IMR-90 (cell line): ENCODE results near the gene UBA1. TPM values are rescaled to one million over a fixed set of nuclear protein-coding genes. Genes with fewer than 3 reads are reported as not detected.

Source experiments
- ATAC-seq: fragments of 200-7000 bp; cut with Tn5 transposase; 2 replicates; pipeline ENCODE4 v1.9.1; 2020; ENCODE audit warnings: low read depth, mild to moderate bottlenecking, moderate library complexity
- BruUV-seq: library from RNA; stranded (reverse); fragments of 400-500 nt; replicated peaks from 2 replicates; lab custom pipeline; 2021; lab: Mats Ljungman, UMichigan
- CTCF ChIA-PET: fragments of 300-600 bp; formaldehyde crosslinking; extraction: SDS; loops from one replicate; lab custom pipeline; 2021; ENCODE audit warnings: antibody characterized with exemption; lab: Yijun Ruan, JAX
- POLR2A ChIA-PET: fragments of 300-600 bp; sonication (Branson Sonifier 250); formaldehyde crosslinking; loops from one replicate; lab custom pipeline; 2022; ENCODE audit warnings: antibody characterized with exemption; ENCODE audit not compliant: unreplicated experiment; lab: Charles Lee
- DNase-seq: peaks from one replicate; pipeline ENCODE4 v3.0.0; 2013
- H2AFZ ChIP-seq: replicated peaks from 2 replicates; pipeline ENCODE3; 2013; ENCODE audit warnings: low read length, mild to moderate bottlenecking; ENCODE audit not compliant: poor library complexity
- H2AK5ac ChIP-seq: 2 replicates; pipeline ENCODE4 v1.6.1; 2013; ENCODE audit warnings: low read depth, low read length, inconsistent platforms
- H2AK9ac ChIP-seq: replicated peaks from 2 replicates; pipeline ENCODE3; 2013; ENCODE audit warnings: mild to moderate bottlenecking, low read depth, low read length, moderate library complexity; ENCODE audit not compliant: poor library complexity
- H2BK120ac ChIP-seq: 2 replicates; pipeline ENCODE4 v1.6.1; 2013; ENCODE audit warnings: low read depth, low read length, inconsistent platforms
- H2BK15ac ChIP-seq: 3 replicates; pipeline ENCODE4 v1.6.1; 2013; ENCODE audit warnings: low read depth, low read length, inconsistent platforms
- H2BK20ac ChIP-seq: 2 replicates; pipeline ENCODE4 v1.6.1; 2013; ENCODE audit warnings: low read depth, mild to moderate bottlenecking, inconsistent platforms, low read length, moderate library complexity
- H2BK5ac ChIP-seq: 2 replicates; pipeline ENCODE4 v1.6.1; 2013; ENCODE audit warnings: mild to moderate bottlenecking, low read depth, low read length, inconsistent platforms; ENCODE audit not compliant: poor library complexity, severe bottlenecking
- H3K14ac ChIP-seq: replicated peaks from 2 replicates; pipeline ENCODE4 v1.6.1; 2013; ENCODE audit warnings: low read depth, low read length, inconsistent platforms
- H3K18ac ChIP-seq: 2 replicates; pipeline ENCODE4 v1.6.1; 2013; ENCODE audit warnings: low read depth, low read length, control low read depth
- H3K23ac ChIP-seq: 2 replicates; pipeline ENCODE4 v1.6.1; 2013; ENCODE audit warnings: low read depth, low read length, inconsistent platforms
- H3K27ac ChIP-seq: 2 replicates; pipeline ENCODE4 v1.5.1; 2013; ENCODE audit warnings: mild to moderate bottlenecking, control low read depth, low read length; ENCODE audit not compliant: insufficient read depth
- H3K27me3 ChIP-seq: 2 replicates; pipeline ENCODE4 v1.6.1; 2013; ENCODE audit warnings: low read length; ENCODE audit not compliant: control insufficient read depth, insufficient read depth
- H3K36me3 ChIP-seq: 2 replicates; pipeline ENCODE4 v1.6.1; 2013; ENCODE audit warnings: low read length, mixed read lengths; ENCODE audit not compliant: control insufficient read depth, insufficient read depth
- H3K4ac ChIP-seq: 2 replicates; pipeline ENCODE4 v1.6.1; 2013; ENCODE audit warnings: low read depth, low read length, inconsistent platforms
- H3K4me1 ChIP-seq: 2 replicates; pipeline ENCODE4 v1.6.1; 2013; ENCODE audit warnings: low read length, mixed read lengths; ENCODE audit not compliant: control insufficient read depth, insufficient read depth
- H3K4me2 ChIP-seq: 2 replicates; pipeline ENCODE4 v1.6.1; 2013; ENCODE audit warnings: low read depth, mild to moderate bottlenecking, control low read depth, low read length, moderate library complexity
- H3K4me3 ChIP-seq: 2 replicates; pipeline ENCODE4 v1.5.1; 2013; ENCODE audit warnings: low read depth, mild to moderate bottlenecking, control low read depth, low read length, moderate library complexity; ENCODE audit not compliant: insufficient read depth
- H3K56ac ChIP-seq: 2 replicates; pipeline ENCODE4 v1.6.1; 2013; ENCODE audit warnings: low read length, inconsistent platforms; ENCODE audit not compliant: insufficient read depth; ENCODE audit errors: extremely low read depth
- H3K79me1 ChIP-seq, 2 experiments: 2 replicates each; pipeline ENCODE4 v1.6.1; 2013; ENCODE audit warnings: low read length in 2 of 2, inconsistent platforms in 1 of 2, low read depth in 1 of 2
- H3K9ac ChIP-seq: 2 replicates; pipeline ENCODE4 v1.6.1; 2013; ENCODE audit warnings: low read depth, low read length, control low read depth
- H3K9me1 ChIP-seq: 2 replicates; pipeline ENCODE4 v1.6.1; 2013; ENCODE audit warnings: low read length, inconsistent platforms; ENCODE audit not compliant: insufficient read depth
- H3K9me3 ChIP-seq: 2 replicates; pipeline ENCODE4 v1.6.1; 2013; ENCODE audit warnings: low read length; ENCODE audit not compliant: control insufficient read depth, insufficient read depth
- H4K20me1 ChIP-seq: 2 replicates; pipeline ENCODE4 v1.6.1; 2013; ENCODE audit warnings: low read length, inconsistent platforms; ENCODE audit not compliant: insufficient read depth
- H4K5ac ChIP-seq: 2 replicates; pipeline ENCODE4 v1.6.1; 2013; ENCODE audit warnings: mild to moderate bottlenecking, low read depth, low read length, control low read depth
- H4K8ac ChIP-seq, 2 experiments: 2 replicates each; pipeline ENCODE4 v1.6.1; 2013; ENCODE audit warnings: low read depth in 2 of 2, low read length in 2 of 2, control low read depth in 1 of 2, inconsistent platforms in 1 of 2
- H4K91ac ChIP-seq: 2 replicates; pipeline ENCODE4 v1.6.1; 2013; ENCODE audit warnings: low read depth, low read length, inconsistent platforms; ENCODE audit not compliant: insufficient read depth
- BHLHE40 ChIP-seq: fragments of 150-350 bp; IDR thresholded peaks from 2 replicates; pipeline ENCODE4 v1.6.1; 2016; ENCODE audit warnings: mild to moderate bottlenecking, low read depth, low read length
- dilution Hi-C: fragments of 300-500 bp; cut with HindIII; formaldehyde crosslinking; loops from one replicate; pipeline ENCODE4 v1.14.3; 2018; ENCODE audit warnings: low sequenced_read_pairs; ENCODE audit not compliant: unreplicated experiment
- in situ Hi-C: fragments of 300-500 bp; cut with MboI; formaldehyde crosslinking; loops from 3 replicates; pipeline ENCODE4 v1.14.3; 2019; ENCODE audit warnings: low sequenced_read_pairs, inconsistent platforms, mixed read lengths
- intact Hi-C: fragments of 100-400 bp; cut with micrococcal nuclease; formaldehyde crosslinking; loops from 2 replicates; pipeline ENCODE4 v1.10.0; 2022
- polyA plus RNA-seq, 3 experiments: library from polyadenylated mRNA; depleted of rRNA; stranded (reverse); fragments of >200 nt; gene quantifications; 2 replicates each; pipeline ENCODE4 v1.2.3, GENCODE V29; 2012; ENCODE audit warnings: low replicate concordance in 1 of 3
- total RNA-seq: library from RNA; depleted of rRNA; stranded (reverse); fragments of >200 nt; gene quantifications from 2 replicates; pipeline ENCODE4 v1.2.3, GENCODE V29; 2012

Gene UBA1
- total and polyA plus RNA-seq, 2 of the 4 experiments (the other 2 are of a cell fraction) = 299 to 343 TPM

GRCh38 chrX:47151435-47151834 lies 42.2 kb upstream of the UBA1 start:
- CTCF ChIA-PET = no interaction called here

More at GRCh38 chrX:47151435-47151834, 42.2 kb upstream of the UBA1 start:
- Histone ChIP-seq H3K4ac (no peak overlapping the region), H2AK5ac (no peak overlapping the region), H4K8ac (no peak overlapping the region), H3K14ac (no peak overlapping the region), H3K56ac (no peak overlapping the region), H3K9ac (no peak overlapping the region), H2AK9ac (no peak overlapping the region), H2BK5ac (no peak overlapping the region), H3K36me3 (peaks cover 7% of the 10 kb centered on the region), H3K4me1 (peaks cover 2% of the 10 kb centered on the region; the same call in 1 of the 2 replicates), H2BK15ac (no peak overlapping the region), H4K20me1 (peaks cover 24% of the 10 kb centered on the region), H2BK120ac (no peak overlapping the region), H3K27ac (no peak overlapping the region), H3K27me3 (peaks cover 4% of the 10 kb centered on the region; the same call in 1 of the 2 replicates), H4K91ac (no peak overlapping the region), H2BK20ac (no peak overlapping the region), H4K5ac (no peak overlapping the region), H3K9me3 (no peaks in the 10 kb centered on the region), H3K4me2 (no peak overlapping the region), H3K4me3 (no peak overlapping the region), H3K9me1 (peaks cover 3% of the 10 kb centered on the region; the same call in 1 of the 2 replicates), H3K23ac (no peak overlapping the region), H2AFZ (no peak overlapping the region), H3K18ac (no peak overlapping the region), H3K79me1 (peaks cover 0 to 10% of the 10 kb centered on the region in 2 experiments; a peak in 1 of 4 replicates)
- no peak for TF ChIP-seq BHLHE40
- in situ Hi-C loops = no loop called here
- ATAC-seq = no peak
- DNase-seq = no peak
- POLR2A ChIA-PET = no interaction called here
- BruUV-seq = no TSS peak
- dilution Hi-C loops = no loop called here
- intact Hi-C loops = no loop called here
